HepG2 (cell line): ENCODE data around the gene TAS1R1. TPM values are rescaled to one million over a fixed set of nuclear protein-coding genes. Genes with fewer than 3 reads are reported as not detected.
A peak's percentile ranks its signal among the peaks of the same experiment; 100 is the strongest.

Experiments
- CREB1 ChIP-seq, 2 experiments: fragments of 450-650 bp in 1 of 2; IDR thresholded peaks; 2 replicates each; pipeline ENCODE4 v1.6.1; 2016 to 2017; ENCODE audit warnings: control low read depth in 1 of 2, mild to moderate bottlenecking in 1 of 2, missing compliant biosample characterization in 1 of 2, missing genetic modification characterization in 1 of 2
- E2F1 ChIP-seq: sonication (generic); formaldehyde crosslinking; IDR thresholded peaks from 2 replicates; pipeline ENCODE4 v1.5.0; 2020; ENCODE audit warnings: missing genetic modification reagents
- HNF1B ChIP-seq: sonication (generic); formaldehyde crosslinking; IDR thresholded peaks from 2 replicates; pipeline ENCODE4 v1.5.1; 2020; ENCODE audit warnings: mild to moderate bottlenecking, moderate library complexity, missing genetic modification reagents
- ISL2 ChIP-seq: sonication (generic); formaldehyde crosslinking; IDR thresholded peaks from 2 replicates; pipeline ENCODE4 v1.5.0; 2020; ENCODE audit warnings: missing genetic modification reagents
- KAT2B ChIP-seq: fragments of 150-350 bp; IDR thresholded peaks from 2 replicates; pipeline ENCODE4 v1.6.1; 2014; ENCODE audit warnings: low read depth, low read length, borderline replicate concordance
- MAFK ChIP-seq, 2 experiments: IDR thresholded peaks in 1 of 2; conservative IDR thresholded peaks in 1 of 2; 2 replicates each; pipeline ENCODE4 v1.6.1; 2011; ENCODE audit warnings: improper control_type of control experiment in 2 of 2, low read length in 2 of 2
- MYC ChIP-seq: sonication (generic); formaldehyde crosslinking; IDR thresholded peaks from 2 replicates; pipeline ENCODE4 v1.9.0; 2021; ENCODE audit warnings: missing genetic modification reagents, borderline replicate concordance
- NFE2L2 ChIP-seq: fragments of 150-350 bp; IDR thresholded peaks from 2 replicates; pipeline ENCODE4 v1.6.1; 2014; ENCODE audit warnings: low read length
- REST ChIP-seq, 2 experiments: IDR thresholded peaks; 2 replicates each; pipeline ENCODE4 v1.6.1; 2011 to 2012; ENCODE audit warnings: low read length in 2 of 2, borderline replicate concordance in 1 of 2, low read depth in 1 of 2, mild to moderate bottlenecking in 1 of 2, moderate library complexity in 1 of 2
- SRY ChIP-seq: sonication (generic); formaldehyde crosslinking; IDR thresholded peaks from 2 replicates; pipeline ENCODE4 v1.8.0; 2022; ENCODE audit warnings: mild to moderate bottlenecking, missing genetic modification reagents
- ZBTB10 ChIP-seq: sonication (generic); formaldehyde crosslinking; IDR thresholded peaks from 2 replicates; pipeline ENCODE4 v1.4.0; 2020; ENCODE audit warnings: missing genetic modification reagents, borderline replicate concordance
- ZNF143 ChIP-seq: sonication (generic); formaldehyde crosslinking; IDR thresholded peaks from 2 replicates; pipeline ENCODE4 v1.4.0; 2020; ENCODE audit warnings: missing genetic modification reagents
- ZNF563 ChIP-seq: sonication (generic); formaldehyde crosslinking; IDR thresholded peaks from 2 replicates; pipeline ENCODE4 v1.8.0; 2022; ENCODE audit warnings: mild to moderate bottlenecking, moderate library complexity, missing genetic modification reagents
- polyA plus RNA-seq, 8 experiments: library from polyadenylated mRNA; depleted of rRNA in 3 of 8; stranded (reverse) in 7 of 8; unstranded in 1 of 8; fragments of >200 nt; fragmentation: Illumina TruSeq in 4 of 8; extraction: Trizol in 4 of 8; gene quantifications; 2 replicates each; pipeline versions ENCODE4 v1.2.1 to v1.2.3, GENCODE V29; 2011 to 2016; ENCODE audit warnings: low read depth in 4 of 8, missing spikeins in 1 of 8, mixed read lengths in 1 of 8; ENCODE audit not compliant: insufficient read depth in 1 of 8
- total RNA-seq, 5 experiments: library from RNA; depleted of rRNA; stranded (reverse); fragments of >200 nt; fragmentation: Illumina TruSeq; extraction: Trizol; gene quantifications; 2 replicates each; pipeline ENCODE4 v1.2.3, GENCODE V29; 2016; ENCODE audit warnings: low read depth in 1 of 5
- TF ChIP-seq, protein P1 (sequence below): sonication (generic); formaldehyde crosslinking; IDR thresholded peaks from 2 replicates; pipeline ENCODE4 v1.5.1; 2020; ENCODE audit warnings: missing genetic modification reagents, mild to moderate bottlenecking, borderline replicate concordance
- TF ChIP-seq, protein P2 (sequence below): sonication (generic); formaldehyde crosslinking; IDR thresholded peaks from 2 replicates; pipeline ENCODE4 v1.8.1; 2023; ENCODE audit warnings: mild to moderate bottlenecking, missing genetic modification reagents, borderline replicate concordance
- TF ChIP-seq, protein P3 (sequence below): IDR thresholded peaks from 2 replicates; pipeline ENCODE4 v1.6.1; 2018; ENCODE audit warnings: missing genetic modification reagents, mild to moderate bottlenecking, missing compliant biosample characterization

The TAS1R1 gene
- total and polyA plus RNA-seq, 2 of the 13 experiments (the other 11 are each of a cell fraction or from before 2014, with no cell fraction given), result 1.4 to 1.6 TPM

DNA sequence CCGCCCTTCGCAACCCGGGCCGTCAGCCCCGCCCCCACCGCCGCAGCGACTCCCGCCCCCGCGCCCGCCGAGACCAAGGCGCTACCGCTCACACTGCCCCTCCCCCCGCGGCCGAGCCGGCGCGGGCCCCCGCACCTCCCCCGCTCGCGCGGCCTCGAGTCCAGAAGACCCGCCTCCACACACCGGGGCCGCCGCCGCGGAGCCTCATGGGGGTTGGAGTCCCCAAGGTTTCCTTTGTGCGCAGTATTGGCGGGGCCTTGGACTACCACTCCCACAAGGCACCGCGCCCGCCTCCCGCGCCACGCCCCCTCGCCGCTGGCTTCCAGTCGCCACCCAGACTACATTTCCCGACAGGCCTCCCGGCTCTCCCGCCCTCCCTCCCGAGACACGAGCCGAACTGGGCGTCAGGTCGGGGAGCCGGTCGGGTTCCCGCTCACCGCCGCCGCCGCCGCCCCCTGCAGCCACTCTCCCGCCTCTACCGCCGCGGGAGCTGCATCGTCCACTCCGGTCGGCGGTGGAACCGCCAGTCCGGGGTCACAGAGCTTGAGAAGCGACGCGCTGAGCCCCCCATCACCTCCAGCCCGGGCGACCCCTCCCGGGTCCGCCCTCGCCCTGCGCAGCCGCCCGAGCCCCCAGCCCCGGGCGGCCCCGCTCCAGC lies 58.4 kb downstream of the TAS1R1 start, which contains the start of gene PHF13 (continued):
- TF ChIP-seq ZBTB10 (CRISPR knock-in tag), result no peak
- peak; percentile 70 for TF ChIP-seq ISL2
- TF ChIP-seq, protein P1, sequence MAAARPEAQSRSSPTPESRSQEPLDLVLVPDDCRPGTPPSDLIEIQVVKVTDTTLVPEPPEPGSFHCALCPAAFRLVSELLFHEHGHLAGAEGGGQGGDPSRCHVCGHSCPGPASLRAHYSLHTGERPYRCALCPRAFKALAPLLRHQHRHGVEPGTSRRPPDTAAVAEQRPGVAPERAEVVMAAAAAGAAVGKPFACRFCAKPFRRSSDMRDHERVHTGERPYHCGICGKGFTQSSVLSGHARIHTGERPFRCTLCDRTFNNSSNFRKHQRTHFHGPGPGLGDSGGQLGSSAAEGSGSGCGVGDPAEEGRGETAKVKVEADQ (CRISPR knock-in tag), result no peak
- TF ChIP-seq CREB1 (IDR thresholded peaks at IDR 0.05), result 0 out of 2 replicates have a peak, but pooled peaks have one; percentile 46
- peak; percentile 78 for TF ChIP-seq CREB1 (CRISPR knock-in tag; IDR thresholded peaks at IDR 0.05)
- TF ChIP-seq, protein P2, sequence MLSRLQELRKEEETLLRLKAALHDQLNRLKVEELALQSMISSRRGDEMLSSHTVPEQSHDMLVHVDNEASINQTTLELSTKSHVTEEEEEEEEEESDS (CRISPR knock-in tag), result no peak
- peak; percentile 86 for TF ChIP-seq E2F1 (CRISPR knock-in tag)
- TF ChIP-seq KAT2B, result no peak
- TF ChIP-seq HNF1B (CRISPR knock-in tag), result peak; percentile 78
- no peak for TF ChIP-seq MAFK (conservative IDR thresholded peaks at IDR 0.05 in 1 of 2, IDR thresholded peaks at IDR 0.05 in 1 of 2; ENCODE audit: low read length in 2 of 2)
- TF ChIP-seq MYC (CRISPR knock-in tag), result peak; percentile 85; the same call in 1 of the 2 replicates
- peak; percentile 96 for TF ChIP-seq ZNF143 (CRISPR knock-in tag)
- TF ChIP-seq, protein P3, sequence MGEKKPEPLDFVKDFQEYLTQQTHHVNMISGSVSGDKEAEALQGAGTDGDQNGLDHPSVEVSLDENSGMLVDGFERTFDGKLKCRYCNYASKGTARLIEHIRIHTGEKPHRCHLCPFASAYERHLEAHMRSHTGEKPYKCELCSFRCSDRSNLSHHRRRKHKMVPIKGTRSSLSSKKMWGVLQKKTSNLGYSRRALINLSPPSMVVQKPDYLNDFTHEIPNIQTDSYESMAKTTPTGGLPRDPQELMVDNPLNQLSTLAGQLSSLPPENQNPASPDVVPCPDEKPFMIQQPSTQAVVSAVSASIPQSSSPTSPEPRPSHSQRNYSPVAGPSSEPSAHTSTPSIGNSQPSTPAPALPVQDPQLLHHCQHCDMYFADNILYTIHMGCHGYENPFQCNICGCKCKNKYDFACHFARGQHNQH (CRISPR knock-in tag), result peak; percentile 48; the same call in 1 of the 2 replicates
- TF ChIP-seq REST (IDR thresholded peaks at IDR 0.05; ENCODE audit: borderline replicate concordance in 1 of 2, low read depth in 1 of 2, low read length in 2 of 2), result no peak; a peak in 1 of 4 replicates
- TF ChIP-seq ZNF563 (CRISPR knock-in tag), result no peak
- no peak for TF ChIP-seq NFE2L2
- no peak; the same call in 1 of the 2 replicates for TF ChIP-seq SRY (CRISPR knock-in tag)
